ENCODE data around the gene SPHK1.

DNA sequence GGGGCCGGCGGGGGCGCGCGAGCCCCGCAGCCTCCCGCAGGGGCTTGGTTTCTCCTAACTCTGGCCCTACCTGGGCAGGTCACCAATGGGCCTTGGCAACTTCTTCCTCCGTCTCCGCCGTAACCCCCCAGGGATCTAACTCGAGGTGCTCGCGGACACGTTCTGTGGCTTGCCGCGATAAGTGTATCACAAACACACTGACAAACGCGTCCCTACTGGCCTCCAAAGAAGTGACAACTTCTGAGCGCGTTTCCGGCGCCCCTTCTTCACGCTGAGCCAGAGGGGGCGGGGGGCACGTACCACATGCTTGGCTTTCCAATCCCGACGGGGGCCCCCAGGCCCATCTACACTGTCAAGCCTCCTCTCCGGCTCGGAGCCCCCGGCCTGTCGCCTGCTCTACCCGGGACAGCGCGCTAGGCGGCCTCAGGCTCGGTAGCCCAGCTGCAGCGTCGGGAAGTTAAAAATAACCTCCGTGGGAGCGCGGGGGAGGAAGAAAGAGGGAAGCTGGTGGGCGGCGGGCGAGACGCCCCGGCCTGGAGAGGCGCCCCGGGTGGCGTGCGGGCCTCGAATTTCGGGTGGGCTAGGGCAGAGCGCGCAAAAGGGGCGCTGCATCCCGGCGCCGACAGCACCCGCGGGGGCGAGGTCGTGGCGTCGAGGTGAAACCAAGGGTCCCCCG lies 725 bp upstream of the SPHK1 start:
- TF ChIP-seq POLR2A (IDR thresholded peaks at IDR 0.05; ENCODE audit: low read length) (no peak), GATA1 (IDR thresholded peaks at IDR 0.05; ENCODE audit: low read depth, low read length) (no peak)
